ENCODE measurements around the gene NAT9.

Gene NAT9, protein sequence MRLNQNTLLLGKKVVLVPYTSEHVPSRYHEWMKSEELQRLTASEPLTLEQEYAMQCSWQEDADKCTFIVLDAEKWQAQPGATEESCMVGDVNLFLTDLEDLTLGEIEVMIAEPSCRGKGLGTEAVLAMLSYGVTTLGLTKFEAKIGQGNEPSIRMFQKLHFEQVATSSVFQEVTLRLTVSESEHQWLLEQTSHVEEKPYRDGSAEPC

DNA sequence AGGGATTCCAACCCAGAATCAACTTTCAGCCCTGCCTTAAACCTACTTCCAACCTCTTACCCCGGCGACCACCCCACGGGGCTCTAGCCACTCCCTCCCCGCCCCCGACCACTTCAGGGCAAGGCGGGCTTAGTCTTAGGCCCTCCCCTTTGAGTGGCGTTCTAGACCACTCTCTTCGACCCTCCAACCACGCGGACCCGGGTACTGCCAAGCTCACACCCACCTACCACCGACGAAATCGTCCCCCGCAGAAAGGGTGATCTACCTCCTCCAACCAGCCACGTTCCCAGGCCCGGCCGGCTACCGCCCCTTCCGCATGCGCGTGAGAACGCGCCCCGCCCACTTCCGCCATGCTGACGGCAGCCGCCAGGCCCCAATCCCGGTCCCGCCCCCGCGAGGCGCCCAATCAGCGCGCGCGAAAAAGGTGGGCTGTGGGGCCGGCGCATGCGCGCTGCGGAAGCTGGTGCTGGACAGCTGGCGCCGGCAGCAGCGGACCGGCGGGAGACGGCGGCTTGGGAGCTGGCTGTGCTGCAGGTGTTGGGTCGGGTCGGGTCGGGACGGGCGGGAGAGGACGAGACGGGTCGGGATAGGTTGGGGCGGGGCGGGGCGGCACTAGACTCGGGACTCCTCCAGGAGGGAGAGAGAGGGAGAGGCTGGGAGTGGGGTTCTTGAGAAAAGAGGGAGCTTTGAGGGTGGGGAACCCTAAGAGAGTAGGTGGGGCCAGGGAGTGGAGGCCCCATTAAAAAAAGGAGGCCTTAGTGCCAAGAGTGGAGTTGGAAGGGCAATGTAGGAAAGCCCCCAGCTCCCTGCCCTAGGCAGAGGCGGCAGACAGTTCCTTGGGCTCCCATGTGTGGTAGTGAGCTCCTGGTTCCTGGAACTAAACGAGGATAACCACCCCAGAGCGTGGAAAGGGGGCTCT lies at the start of gene NAT9:
Gene NAT9 (minus strand): TSS at position 302 of the 919 bp plus-strand sequence. CDS start 647 bp downstream, outside the sequence.
- DNase-seq (ENCODE audit: extremely low read depth in 1 of 2, low read depth in 1 of 2) = peak; percentile 93 to 100

DNA sequence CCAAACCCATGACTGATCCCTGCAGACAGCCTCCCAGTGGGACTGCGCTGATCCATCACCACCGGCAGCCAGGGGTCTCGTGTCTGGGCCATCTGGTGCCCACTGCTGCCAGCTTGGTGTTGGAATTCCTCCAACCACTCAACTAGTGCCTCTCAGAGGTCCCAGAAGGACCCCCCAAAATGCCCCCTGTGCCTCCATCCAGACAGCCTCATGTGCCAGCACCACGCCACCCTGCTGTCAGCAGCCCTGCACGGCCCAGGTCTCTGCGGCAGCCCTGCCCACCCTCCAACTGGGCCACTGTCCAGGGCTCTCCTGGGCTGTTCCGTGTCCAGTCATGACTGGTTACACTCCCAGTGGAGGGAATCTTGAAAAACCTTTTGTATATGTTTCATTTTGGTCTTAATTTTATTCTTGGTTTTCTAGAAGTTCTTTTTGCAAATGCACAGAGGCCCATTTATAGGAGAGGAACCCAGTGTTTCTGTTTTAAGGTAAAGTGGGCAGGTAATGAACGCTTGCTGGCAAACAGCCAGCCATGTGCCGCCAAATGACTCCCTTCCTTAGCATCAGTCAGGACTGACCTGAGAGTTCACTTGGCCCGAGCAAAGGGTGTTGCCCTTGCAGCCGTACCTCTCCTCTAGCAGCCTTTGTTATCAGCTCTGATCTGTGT lies 48.9 kb upstream of the NAT9 start:
- DNase-seq (ENCODE audit: extremely low read depth in 1 of 2, low read depth in 1 of 2) = no peak

DNA sequence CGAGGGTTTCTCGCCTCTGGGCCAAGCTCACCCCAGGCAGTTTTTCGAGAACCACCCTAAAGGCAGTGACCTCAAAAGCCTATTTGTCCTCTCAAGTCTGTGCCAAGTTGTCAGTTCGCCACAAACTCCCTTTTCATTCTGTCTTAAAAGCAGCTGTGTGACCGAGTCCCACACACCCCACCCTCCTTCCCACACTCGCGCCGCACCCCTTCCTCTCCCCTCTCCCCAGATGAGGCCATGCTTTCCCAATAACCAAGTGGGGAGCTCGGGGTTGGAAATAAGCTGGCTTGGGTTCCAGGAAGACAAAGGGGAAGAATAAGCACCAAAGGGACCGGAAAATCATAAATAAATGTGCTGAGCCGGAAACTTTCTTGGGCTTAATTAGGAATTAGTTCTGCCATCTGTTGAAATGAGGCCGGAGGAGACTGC lies 46.8 kb upstream of the NAT9 start:
- DNase-seq (ENCODE audit: extremely low read depth in 1 of 2, low read depth in 1 of 2) = no peak

DNA sequence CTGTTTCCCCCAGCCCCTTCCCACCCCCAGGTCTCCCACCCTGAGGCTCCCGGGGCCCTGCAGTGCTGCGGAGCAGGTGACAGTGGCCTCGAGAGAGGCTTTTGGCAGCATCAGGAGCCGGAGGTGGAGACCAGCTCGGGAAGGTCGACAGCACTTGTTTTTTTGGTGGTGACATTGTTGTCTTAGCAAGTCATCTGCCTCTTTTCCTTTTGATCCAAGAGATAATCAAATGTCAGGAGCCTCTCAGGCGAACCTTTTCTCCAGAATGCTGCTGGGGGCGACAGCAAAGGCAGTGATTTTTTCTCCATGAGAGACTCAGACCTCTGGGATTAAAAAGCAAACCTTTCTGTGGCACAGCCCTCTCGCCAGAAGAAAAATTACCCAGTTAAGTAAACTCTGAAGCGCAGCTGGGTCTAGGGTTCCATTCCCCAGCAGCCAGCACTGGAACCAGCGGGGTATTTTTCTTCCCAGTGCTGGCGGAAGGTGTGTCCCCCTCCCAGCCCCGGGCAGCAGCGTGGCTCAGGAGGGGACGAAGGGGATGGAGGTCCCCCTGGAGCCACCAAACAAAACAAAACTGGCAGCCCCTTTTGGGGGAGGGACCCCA lies 46.3 kb upstream of the NAT9 start:
- DNase-seq (ENCODE audit: extremely low read depth in 1 of 2, low read depth in 1 of 2) = no peak

DNA sequence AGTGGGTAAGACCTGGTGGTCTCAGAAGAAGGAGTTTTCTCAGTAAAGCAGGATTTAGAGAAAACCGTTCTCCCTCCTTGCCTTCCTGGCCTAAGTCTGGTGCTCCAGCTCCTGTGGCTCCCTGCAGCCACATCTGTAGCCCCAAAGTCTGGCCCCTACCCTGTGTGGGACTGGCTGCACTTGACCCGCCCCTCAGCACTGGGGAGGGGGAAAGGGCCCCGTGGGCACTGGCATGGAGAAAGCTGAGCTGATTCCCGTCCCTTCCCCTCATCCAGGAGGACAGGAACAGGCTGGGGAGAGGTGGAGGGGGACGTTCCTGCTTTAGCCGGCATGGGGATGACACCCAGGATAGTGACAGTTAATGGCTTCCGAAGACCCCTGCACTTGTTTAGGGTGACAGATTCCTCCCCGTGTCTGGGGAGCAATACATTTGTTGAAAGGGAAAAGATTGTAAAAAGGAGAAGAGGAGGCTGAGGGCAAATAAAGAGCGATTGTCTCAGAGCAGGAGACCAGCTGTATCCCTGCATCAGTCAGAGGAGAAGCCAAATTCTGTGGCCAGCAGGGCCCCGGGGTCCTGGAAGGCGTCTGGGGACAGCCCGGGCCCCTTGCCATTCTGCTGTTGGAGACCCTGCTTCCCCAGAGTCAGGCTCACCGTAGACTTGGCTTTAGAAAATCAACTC lies 45.6 kb upstream of the NAT9 start:
- DNase-seq (ENCODE audit: extremely low read depth in 1 of 2, low read depth in 1 of 2) = no peak

DNA sequence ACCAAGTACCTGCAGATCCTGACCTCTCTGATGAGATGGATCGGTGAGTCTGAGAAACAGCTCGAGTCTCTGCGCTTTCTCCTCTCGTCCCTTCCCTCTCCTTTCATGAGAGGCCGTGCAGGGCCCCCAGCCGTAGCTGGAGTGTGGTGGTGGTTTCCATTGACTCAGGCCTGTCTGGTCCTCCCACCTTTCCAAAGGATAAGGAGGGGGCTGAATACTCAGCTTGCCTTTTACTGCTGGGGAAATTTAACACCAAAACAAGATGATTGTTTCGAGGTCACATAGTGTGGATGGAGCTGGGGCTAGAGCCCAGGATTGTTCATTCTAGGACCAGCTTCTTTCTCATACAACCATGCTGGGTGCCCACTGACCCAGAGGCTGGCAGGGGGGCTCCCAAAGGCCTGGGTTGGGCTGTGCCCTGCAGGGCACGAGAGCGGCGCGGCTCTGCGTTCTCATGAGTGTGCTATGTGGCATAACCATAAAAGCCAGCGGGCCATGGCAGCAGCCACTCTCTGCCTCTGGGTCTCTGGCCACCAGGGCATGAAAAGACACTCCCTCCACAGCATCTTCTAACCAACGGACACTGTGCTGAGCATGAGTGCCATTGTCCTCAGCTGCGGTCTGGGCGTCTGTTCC lies 43.8 kb upstream of the NAT9 start:
- no peak for DNase-seq (ENCODE audit: extremely low read depth in 1 of 2, low read depth in 1 of 2)

DNA sequence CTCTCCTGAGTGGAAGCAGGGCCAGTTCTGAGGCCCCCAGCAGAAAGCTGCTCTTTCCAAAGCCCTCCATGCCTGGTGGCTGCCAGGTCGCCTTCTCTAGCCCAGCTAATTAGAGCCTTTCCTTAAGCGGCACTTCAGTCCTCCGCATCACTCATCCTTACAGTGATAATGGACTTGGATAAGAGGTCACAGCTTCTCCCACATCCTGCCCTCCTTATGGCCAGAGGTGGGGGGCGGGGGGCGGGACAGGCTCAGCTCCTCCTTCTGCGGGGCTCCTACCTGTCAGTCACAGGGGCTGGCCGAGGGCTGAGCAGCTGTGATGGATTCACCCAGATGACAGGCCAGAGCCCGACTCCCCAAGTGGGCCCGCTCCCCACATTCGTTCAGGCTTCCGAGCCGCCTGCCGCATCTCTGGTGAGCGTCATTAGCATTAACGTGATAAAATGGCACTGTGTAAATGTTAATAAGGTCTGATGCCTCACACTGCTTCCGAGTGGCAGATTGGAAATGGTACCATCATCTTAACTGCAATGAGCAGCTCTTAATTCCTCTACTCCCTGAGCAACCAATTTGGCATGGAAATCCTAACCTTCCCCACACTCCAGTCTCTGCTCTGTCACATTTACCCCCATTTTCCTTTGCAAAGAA lies 42.3 kb upstream of the NAT9 start:
- no peak for DNase-seq (ENCODE audit: extremely low read depth in 1 of 2, low read depth in 1 of 2)

DNA sequence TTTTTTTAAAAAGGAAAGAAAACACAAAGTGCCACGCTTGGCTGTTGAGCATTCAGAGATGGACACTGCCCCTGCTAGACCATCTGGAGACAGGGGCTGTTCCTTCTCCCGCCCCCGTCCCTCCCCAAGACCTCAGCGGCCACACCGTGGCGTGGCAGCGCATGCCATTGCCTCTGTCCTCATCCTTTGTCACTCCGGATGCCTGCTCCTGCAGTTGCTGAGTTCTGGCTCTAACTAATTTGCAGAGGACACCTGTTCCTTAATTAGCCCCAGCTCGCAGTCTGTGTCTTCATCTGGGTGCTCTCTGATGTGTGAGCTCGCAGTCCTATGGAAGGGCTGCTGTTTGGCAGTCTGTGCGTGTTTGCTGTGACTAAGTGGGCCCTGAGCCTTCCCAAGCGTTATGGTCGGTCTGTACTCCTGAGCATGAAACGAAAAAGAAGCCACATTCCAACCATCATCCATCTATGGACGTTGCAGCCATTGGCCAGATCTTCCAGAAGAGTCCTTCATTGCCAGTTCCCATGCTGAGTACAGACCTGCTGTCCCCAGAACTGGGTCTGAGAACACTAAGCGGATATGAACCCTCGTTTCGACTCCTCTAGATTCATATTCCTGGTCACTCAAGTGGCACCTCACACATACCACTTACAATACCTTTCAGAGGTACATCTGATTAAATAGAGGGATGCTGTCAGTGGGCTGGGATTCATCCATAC lies 40.9 kb upstream of the NAT9 start:
- DNase-seq (ENCODE audit: extremely low read depth in 1 of 2, low read depth in 1 of 2) = no peak

DNA sequence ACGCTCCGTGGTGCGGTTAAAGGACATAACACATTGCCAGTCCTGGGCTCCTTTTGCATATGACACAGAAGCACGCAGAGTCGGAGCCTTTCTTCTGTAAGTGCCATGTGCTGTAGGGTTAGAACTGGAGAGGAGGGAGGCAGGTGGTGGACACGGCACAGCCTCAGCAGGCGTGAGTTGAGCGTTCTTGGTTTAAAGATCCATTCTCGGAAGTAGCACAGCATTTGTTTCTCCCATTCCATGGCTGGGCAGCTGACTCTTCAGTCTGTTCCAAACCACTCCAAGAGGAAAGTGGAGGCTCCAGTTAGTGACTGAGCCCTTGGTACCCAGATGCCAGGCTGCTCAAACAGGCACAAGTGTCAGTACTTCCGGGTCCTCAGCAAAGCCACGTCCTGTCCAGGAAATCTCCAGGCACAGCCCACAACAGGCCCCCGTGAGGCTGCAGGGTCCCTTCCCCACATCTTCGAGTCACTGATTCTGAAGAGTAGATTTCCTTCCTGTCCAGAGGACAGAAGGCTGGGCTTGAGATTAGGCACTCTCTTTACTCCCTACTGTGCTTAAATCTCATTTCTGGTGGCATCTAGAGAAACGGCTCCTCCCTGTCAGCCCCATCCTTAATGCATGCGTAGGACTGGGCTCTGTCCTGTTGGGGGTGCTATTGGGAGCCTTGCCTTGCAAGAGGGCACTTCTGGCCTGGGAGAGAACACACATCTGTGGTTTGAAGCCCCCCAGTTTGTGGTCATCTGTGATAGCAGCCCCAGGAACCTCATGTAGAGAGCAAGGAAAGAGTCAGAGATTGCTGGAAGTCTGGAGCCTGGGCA lies 39.6 kb upstream of the NAT9 start:
- no peak for DNase-seq (ENCODE audit: extremely low read depth in 1 of 2, low read depth in 1 of 2)

DNA sequence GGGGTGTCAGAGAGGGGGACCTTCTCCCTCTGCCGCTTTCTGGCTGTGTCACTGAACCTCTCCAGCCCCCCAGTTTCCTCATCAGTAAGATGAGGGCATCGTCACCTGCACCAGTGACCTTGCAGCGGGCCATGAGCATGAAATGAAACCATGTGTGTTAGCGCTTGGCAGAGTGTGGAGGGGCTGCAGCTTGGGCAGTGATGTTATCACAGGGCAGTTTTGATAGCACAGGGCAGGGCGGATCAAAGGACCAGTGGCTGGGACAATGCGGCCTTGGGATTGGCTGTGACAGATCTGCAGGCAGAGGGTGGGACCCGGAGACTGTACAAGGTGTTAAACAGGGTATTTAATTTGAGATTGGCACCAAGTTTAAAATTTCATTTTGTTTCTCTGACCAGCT lies 38.9 kb upstream of the NAT9 start:
- DNase-seq (ENCODE audit: extremely low read depth in 1 of 2, low read depth in 1 of 2) = no peak

DNA sequence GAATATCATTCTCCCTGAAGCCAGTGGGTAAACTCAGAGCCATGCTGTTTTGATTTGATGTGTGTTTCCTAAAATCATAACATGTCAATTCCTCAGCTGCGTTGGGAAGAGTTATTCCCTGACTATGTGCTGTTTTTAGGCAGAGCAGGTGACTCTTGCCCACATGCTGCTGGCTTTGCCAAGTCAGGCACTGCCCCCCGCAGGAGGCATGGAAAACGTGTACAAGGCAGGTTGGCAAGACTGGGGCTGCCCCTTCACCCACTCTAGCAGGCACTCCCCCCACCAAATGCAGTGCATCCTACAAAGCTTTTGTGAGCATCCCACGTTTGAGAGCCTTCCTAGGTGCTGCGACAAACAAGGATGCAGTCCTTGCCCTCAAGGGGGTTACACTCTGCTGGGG lies 38.3 kb upstream of the NAT9 start:
- DNase-seq (ENCODE audit: extremely low read depth in 1 of 2, low read depth in 1 of 2) = no peak

DNA sequence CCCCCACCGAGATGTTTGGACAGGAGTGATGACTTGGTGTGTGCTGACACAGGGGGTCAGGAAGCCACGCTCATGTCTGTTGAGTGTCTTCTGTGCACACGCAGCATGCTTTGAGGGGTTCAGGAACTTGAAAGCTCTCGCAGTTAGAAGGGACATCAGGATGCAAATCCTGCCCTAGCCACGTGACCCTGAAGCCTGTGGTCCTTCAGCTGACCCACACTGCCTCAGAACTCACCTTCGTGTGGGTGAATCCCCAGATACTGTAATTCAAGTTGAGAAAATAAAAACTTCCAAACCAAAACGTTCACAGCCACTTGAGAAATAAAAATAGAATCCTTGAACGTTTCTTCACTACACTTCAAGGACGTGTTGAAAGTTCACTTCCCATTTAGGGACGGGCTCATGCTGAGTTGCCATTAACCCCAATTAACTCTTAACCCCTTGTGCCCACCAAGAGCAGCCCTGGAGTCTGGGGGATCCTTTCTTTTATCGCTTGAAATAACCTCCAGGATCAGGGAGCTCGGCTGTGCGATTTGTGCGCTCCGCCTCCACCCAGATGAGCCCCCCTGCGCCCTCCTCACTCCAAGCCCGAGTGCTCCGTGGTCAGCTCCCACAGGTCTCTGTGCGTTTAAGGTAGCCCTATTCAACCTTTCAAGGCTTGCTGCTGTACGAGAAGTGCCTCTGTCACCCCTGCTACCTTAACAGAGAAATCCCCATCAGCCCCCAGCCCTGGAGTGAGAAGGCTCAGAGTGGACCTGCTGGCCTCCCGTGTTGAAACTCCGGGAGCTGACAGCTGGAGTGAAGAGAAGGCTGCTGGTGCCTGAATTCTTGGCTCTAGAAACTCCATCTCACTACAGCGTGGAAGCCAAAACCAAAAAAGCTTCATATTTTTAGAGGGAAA lies 36.2 kb upstream of the NAT9 start:
- DNase-seq (ENCODE audit: extremely low read depth in 1 of 2, low read depth in 1 of 2) = no peak

DNA sequence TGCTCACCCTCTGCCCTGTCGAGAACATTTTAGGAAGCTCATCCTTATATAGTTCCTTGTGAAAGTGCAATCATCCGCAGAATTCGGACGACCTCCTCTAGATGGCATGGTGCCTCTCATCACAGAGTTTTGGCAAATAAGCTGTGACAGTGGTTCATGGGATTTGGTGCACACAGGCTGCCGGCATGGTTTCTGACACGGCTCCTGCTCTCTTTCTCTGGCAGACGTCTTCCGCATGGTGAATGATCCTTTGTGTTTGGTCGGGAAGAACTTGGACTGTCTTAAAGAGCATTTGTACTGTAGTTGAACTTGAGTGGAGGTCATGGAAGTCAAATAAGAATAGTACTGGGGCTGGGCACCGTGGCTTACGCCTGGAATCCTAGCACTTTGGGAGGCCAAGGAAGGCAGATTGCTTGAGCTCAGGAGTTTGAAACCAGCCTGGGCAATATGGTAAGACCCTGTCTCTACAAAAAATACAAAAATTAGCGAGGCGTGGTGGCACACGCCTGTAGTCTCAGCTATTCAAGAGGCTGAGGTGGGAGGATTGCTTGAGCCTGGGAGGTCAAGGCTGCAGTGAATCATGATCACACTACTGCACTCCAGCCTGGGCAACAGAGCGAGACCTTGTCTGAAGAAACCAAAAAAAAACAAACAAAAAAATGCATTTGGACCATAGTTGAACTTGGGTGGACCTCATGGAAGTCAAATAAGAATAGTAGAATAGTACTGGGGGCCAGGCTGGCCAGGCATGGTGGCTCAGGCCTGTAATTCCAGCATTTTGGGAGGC lies 34.7 kb upstream of the NAT9 start:
- DNase-seq (ENCODE audit: extremely low read depth in 1 of 2, low read depth in 1 of 2) = no peak

DNA sequence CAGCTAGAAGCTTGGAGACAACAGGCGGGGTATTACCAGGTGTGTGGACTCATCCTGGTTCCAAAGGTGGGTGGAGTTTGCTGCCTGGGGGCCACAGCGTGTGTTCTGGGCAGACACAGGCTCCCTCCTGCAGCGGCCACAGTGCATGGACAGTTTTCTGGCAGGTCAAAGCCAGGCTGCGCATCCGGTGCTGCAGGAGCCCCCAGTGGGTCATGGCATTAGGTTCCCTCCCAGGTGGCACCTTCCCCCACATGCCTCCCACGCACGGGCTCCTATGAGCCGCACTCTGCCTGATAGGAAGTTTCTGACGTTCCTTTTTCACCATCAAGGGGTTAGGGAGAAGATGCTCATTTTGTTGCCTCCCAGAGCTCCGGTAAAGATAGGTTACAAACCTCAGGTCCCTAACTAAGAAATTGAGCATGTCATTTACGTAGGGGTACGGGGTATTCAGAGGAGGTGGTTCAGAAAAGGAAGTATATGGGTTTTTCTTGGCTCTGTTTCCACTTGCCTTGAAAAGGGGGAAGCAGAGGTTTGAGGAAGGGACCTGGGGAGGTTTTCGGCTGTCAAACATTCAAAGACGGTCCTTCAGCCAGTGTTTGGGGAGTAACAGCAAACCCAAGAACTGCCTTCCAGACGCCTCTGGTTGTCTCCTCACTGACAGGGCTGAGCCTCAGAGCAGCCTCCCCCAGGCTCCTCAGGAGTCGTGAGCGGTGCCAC lies 32.7 kb upstream of the NAT9 start:
- no peak for DNase-seq (ENCODE audit: extremely low read depth in 1 of 2, low read depth in 1 of 2)

DNA sequence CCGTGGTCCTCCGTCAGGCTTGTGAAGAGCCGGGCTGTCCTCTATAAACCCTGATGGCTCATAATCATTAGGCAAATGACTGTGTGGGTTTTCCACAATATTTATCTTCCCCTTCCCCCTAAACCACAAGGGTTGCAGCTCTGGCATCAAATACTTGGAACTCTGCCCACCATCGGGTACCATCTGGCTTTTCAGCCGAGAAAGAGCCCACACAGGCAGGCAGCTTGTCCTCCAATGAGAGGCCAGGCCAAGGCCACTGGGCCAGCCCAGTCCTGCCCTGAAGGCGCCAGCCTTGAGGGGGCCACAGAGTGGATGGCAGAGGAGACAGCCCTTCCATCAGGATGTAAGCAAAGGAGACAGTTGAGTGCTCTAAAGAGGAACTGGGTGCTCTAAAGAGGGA lies 31.8 kb upstream of the NAT9 start:
- no peak for DNase-seq (ENCODE audit: extremely low read depth in 1 of 2, low read depth in 1 of 2)

DNA sequence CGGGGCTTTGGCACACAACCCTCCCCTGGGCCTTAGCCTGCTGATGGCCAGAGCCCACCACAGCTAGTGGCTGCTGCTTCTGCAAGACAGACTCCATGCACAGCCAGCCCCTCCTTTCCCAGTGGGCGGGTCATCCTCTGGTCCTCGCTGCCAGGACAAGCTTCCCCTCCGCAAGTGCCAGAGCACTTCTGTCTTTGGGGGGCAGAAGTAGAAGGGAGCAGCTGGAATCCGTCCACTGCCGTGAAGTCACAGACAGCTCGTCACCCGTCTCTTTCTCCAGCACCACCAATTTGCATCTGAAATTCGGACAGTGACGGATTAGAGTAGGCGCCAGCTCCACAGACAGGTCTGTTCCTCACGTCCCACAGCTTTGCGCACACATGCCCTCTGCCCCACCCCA lies 31.3 kb upstream of the NAT9 start:
- no peak for DNase-seq (ENCODE audit: extremely low read depth in 1 of 2, low read depth in 1 of 2)

Measured in activated CD8-positive, alpha-beta memory T cell treated with anti-CD3 and anti-CD28 coated beads for 1 hour (primary cell).